Nephron (organoid): ENCODE results near the gene ADAMTS16.

ENCODE experiments used
- H3K27ac Mint-ChIP-seq, 3 experiments: 2 replicates each; pipeline ENCODE4 v1.8.0; 2020; ENCODE audit warnings: mixed read lengths in 3 of 3, mild to moderate bottlenecking in 2 of 3, moderate library complexity in 1 of 3
- H3K27me3 Mint-ChIP-seq: 2 replicates; pipeline ENCODE4 v1.8.0; 2021; ENCODE audit warnings: low read depth, mild to moderate bottlenecking, moderate library complexity, mixed read lengths
- H3K36me3 Mint-ChIP-seq: 2 replicates; pipeline ENCODE4 v1.8.0; 2020; ENCODE audit warnings: low read depth, mixed read lengths
- H3K4me1 Mint-ChIP-seq: 2 replicates; pipeline ENCODE4 v1.8.0; 2020; ENCODE audit warnings: mixed read lengths
- H3K4me3 Mint-ChIP-seq, 3 experiments: 2 replicates each; pipeline ENCODE4 v1.8.0; 2020; ENCODE audit warnings: mild to moderate bottlenecking in 3 of 3, mixed read lengths in 3 of 3, moderate library complexity in 2 of 3
- H3K9me3 Mint-ChIP-seq: 2 replicates; pipeline ENCODE4 v1.8.0; 2020; ENCODE audit warnings: mixed read lengths
- CTCF ChIP-seq, 3 experiments: fragments of 200-600 bp; sonication (generic); IDR thresholded peaks; one replicate each; pipeline ENCODE4 v1.5.0; 2021; ENCODE audit warnings: antibody characterized with exemption in 3 of 3; ENCODE audit not compliant: unreplicated experiment in 3 of 3

Gene ADAMTS16

DNA sequence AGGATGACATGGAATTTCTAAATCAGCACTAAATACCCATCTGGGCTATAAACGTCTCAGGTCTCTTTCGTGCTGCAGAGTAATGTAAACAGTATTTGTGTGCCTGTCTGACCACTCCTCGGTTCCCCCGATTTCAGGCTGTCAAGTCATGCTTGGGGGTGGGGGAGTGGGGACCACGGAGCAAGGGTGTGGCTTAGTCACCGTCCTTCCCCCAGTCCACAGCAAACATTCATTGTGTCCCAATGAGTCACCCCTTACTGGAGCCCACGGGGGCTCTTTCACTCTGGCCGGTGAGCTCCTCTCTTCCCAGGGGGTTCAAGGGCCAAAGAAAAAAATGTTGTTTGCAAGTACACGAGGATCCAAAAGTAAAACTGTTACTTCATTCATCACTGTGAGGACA is 210.0 kb downstream of the ADAMTS16 start:
- Mint-ChIP-seq H3K4me1 (peaks cover 7% of the 10 kb centered on the region), H3K9me3 (no peaks in the 10 kb centered on the region), H3K27me3 (peaks cover 32% of the 10 kb centered on the region), H3K4me3 (no peak overlapping the region), H3K36me3 (no peaks in the 10 kb centered on the region), H3K27ac (no peak overlapping the region)
- no peak for TF ChIP-seq CTCF (IDR thresholded peaks at IDR 0.05; ENCODE audit: unreplicated experiment in 3 of 3)

- Mint-ChIP-seq H3K27me3 (peaks cover 32% of the 10 kb centered on the region), H3K4me1 (peaks cover 7% of the 10 kb centered on the region), H3K36me3 (no peaks in the 10 kb centered on the region), H3K4me3 (no peak overlapping the region), H3K9me3 (no peaks in the 10 kb centered on the region), H3K27ac (no peak overlapping the region)
- TF ChIP-seq CTCF (IDR thresholded peaks at IDR 0.05; ENCODE audit: unreplicated experiment in 3 of 3): no peak
These were observed 211.3 kb downstream of the ADAMTS16 start for GRCh38 chr5:5351288-5351979.

- Mint-ChIP-seq H3K4me1 (no peaks in the 10 kb centered on the region), H3K27me3 (peaks cover 23% of the 10 kb centered on the region), H3K9me3 (no peaks in the 10 kb centered on the region), H3K27ac (peak overlapping the region in 1 of 3 experiments; percentile 35), H3K36me3 (no peaks in the 10 kb centered on the region), H3K4me3 (peak overlapping the region in 1 of 3 experiments; percentile 19)
- no peak for TF ChIP-seq CTCF (IDR thresholded peaks at IDR 0.05; ENCODE audit: unreplicated experiment in 3 of 3)
These were observed 212.5 kb downstream of the ADAMTS16 start for GRCh38 chr5:5352675-5353074.

DNA sequence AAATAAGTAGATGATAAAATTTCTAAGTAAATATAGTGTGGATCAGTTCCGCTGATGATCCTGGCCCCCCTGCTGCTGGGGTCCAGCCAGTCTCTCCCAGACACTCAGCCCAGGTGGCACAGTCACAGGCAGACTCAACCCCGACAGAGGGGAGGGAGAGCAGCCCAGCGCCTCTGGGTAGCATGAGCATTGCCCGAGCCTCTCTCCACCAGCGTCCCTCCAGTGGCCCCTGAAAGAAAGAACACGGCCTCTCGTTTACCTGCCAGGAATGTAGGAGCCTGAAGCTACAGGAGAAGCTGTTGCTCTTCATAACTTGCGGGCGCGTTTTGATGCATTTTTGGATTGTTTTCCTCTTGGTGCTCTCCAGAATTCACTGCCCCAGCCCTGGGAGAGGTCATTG is 213.6 kb downstream of the ADAMTS16 start:
- Mint-ChIP-seq H3K27ac (no peak overlapping the region), H3K36me3 (no peaks in the 10 kb centered on the region), H3K27me3 (peaks cover 19% of the 10 kb centered on the region), H3K4me1 (no peaks in the 10 kb centered on the region), H3K4me3 (no peak overlapping the region), H3K9me3 (no peaks in the 10 kb centered on the region)
- no peak for TF ChIP-seq CTCF (IDR thresholded peaks at IDR 0.05; ENCODE audit: unreplicated experiment in 3 of 3)

GRCh38 chr5:5356765-5357164 is 216.6 kb downstream of the ADAMTS16 start:
- Mint-ChIP-seq H3K4me1 (peaks cover 17% of the 10 kb centered on the region), H3K27me3 (peaks cover 20% of the 10 kb centered on the region), H3K9me3 (no peaks in the 10 kb centered on the region), H3K27ac (no peak overlapping the region), H3K4me3 (no peak overlapping the region), H3K36me3 (no peaks in the 10 kb centered on the region)
- no peak for TF ChIP-seq CTCF (IDR thresholded peaks at IDR 0.05; ENCODE audit: unreplicated experiment in 3 of 3)

DNA sequence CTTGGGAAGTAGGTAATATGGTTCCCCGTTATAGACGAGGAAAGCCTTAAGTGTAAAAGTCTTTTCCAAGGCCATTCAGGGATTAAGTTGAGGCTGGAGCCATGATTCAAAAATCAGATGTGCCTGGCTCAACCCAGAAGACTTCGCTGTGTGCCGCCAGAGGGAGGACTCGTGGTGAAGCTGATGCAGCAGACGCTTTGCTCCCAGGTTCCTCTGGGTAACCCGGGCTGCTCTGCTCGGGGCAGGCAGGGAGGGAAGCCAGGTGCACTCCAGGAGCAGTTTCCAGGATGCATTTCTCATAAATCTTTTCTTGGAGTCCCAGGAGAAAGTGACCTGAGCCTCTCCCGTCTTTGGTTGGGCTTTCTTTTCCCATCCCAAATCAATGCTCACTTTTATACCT is 219.5 kb downstream of the ADAMTS16 start:
- H3K9me3 Mint-ChIP-seq: no peaks in the 10 kb centered on the region
- no peaks in the 10 kb centered on the region for H3K36me3 Mint-ChIP-seq
- H3K4me3 Mint-ChIP-seq: no peak overlapping the region
- H3K27ac Mint-ChIP-seq: no peak overlapping the region
- H3K4me1 Mint-ChIP-seq: peaks cover 17% of the 10 kb centered on the region
- peaks cover 33% of the 10 kb centered on the region for H3K27me3 Mint-ChIP-seq
- TF ChIP-seq CTCF (IDR thresholded peaks at IDR 0.05; ENCODE audit: unreplicated experiment in 3 of 3): no peak
